Motor neuron (in vitro differentiated cells): ENCODE data around the gene WDR76. TPM values are rescaled to one million over a fixed set of nuclear protein-coding genes. Genes with fewer than 3 reads are reported as not detected.

Source experiments
- ATAC-seq, 8 experiments: fragments of 200-7000 bp; cut with Tn5 transposase; replicated peaks in 6 of 8; 2 replicates each; pipeline ENCODE4 v1.8.0; 2021; ENCODE audit warnings: mild to moderate bottlenecking in 8 of 8, moderate library complexity in 8 of 8
- H3K27ac ChIP-seq, 2 donors: fragments of 250-450 bp; sonication (Bioruptor Pico); 2 replicates each; pipeline ENCODE4 v1.9.0; 2021; ENCODE audit warnings: antibody characterized with exemption in 2 of 2, mild to moderate bottlenecking in 2 of 2, moderate library complexity in 1 of 2
- H3K4me1 ChIP-seq, 2 donors: fragments of 250-450 bp; sonication (Bioruptor Pico); replicated peaks in 1 of 2; 2 replicates each; pipeline ENCODE4 v1.6.1; 2021; ENCODE audit warnings: antibody characterized with exemption in 2 of 2, mild to moderate bottlenecking in 2 of 2, moderate library complexity in 1 of 2
- H3K4me3 ChIP-seq, 5 donors: fragments of 250-450 bp; sonication (Bioruptor Pico); 2 replicates each; pipeline ENCODE4 v1.9.0; 2021; ENCODE audit warnings: antibody characterized with exemption in 5 of 5, mild to moderate bottlenecking in 5 of 5, moderate library complexity in 4 of 5
- whole genome bisulfite sequencing, 10 experiments: fragments of 450-650 bp; shearing (Covaris generic); methylation state at CpG; one replicate each; pipeline ENCODE4 v1.0.0; 2022; 5-methylcytosine and 5-hydroxymethylcytosine counted together
- in situ Hi-C, 9 experiments: fragments of 400-800 bp; cut with MboI; loops; one replicate each; pipeline ENCODE4 v1.15.0; 2021; ENCODE audit warnings: low sequenced_read_pairs in 9 of 9, low pct_unique_long_range_greater_than_20kb in 2 of 9; ENCODE audit not compliant: unreplicated experiment in 9 of 9
- total RNA-seq, 8 experiments: library from RNA; unstranded; fragments of 300-600 nt; gene quantifications; 2 replicates each; pipeline versions ENCODE4 v1.2.3 to v1.2.4, GENCODE V29; 2022

Gene WDR76
- total RNA-seq, 8 experiments from 2014 or later = 0.46 to 19.7 (median 3.0) TPM

GRCh38 chr15:43911235-43911781 is 84.5 kb downstream of the WDR76 start:
- no peaks in the 10 kb centered on the region for H3K4me1 ChIP-seq
- H3K27ac ChIP-seq = no peak overlapping the region
- no peak overlapping the region for H3K4me3 ChIP-seq
- peak in 2 of 8 experiments; percentile 94 for ATAC-seq
- 0 to 94% (median 57%) methylated on average over 1 to 4 of the region's 4 CpGs; no CpG with 5 or more reads in 3 of the 10 experiments for WGBS, 10 experiments
- in situ Hi-C loops = loop anchor here in 8 of 9 experiments (25.0 kb wide), 2 partner anchors 151 to 301 kb away; no protein-coding TSS in a partner anchor

GRCh38 chr15:43912208-43912607 is 85.4 kb downstream of the WDR76 start:
- in situ Hi-C loops = loop anchor here in 8 of 9 experiments (25.0 kb wide), 2 partner anchors 150 to 300 kb away; no protein-coding TSS in a partner anchor
- no peaks in the 10 kb centered on the region for H3K4me1 ChIP-seq
- 33 to 100% (median 88%) methylated on average over 1 to 6 of the region's 6 CpGs; no CpG with 5 or more reads in 4 of the 10 experiments for WGBS, 10 experiments
- ATAC-seq = no peak
- H3K4me3 ChIP-seq = no peak overlapping the region
- H3K27ac ChIP-seq = no peak overlapping the region

GRCh38 chr15:43913026-43913780 is 86.4 kb downstream of the WDR76 start:
- WGBS, 10 experiments = 0 to 60% (median 20%) methylated on average over 1 of the region's 1 CpG; no CpG with 5 or more reads in 6 of the 10 experiments
- H3K4me1 ChIP-seq = no peaks in the 10 kb centered on the region
- in situ Hi-C loops = loop anchor here in 8 of 9 experiments (25.0 kb wide), 2 partner anchors 149 to 299 kb away; no protein-coding TSS in a partner anchor
- ATAC-seq = peak in 7 of 8 experiments; percentile 20 to 97 (median 57)
- no peak overlapping the region for H3K27ac ChIP-seq
- H3K4me3 ChIP-seq = no peak overlapping the region

- 71 to 100% (median 94%) methylated on average over 1 of the region's 1 CpG; no CpG with 5 or more reads in 4 of the 10 experiments for WGBS, 10 experiments
- H3K27ac ChIP-seq = no peak overlapping the region
- no peaks in the 10 kb centered on the region for H3K4me1 ChIP-seq
- H3K4me3 ChIP-seq = no peak overlapping the region
- in situ Hi-C loops = loop anchor here in 8 of 9 experiments (25.0 kb wide), 2 partner anchors 148 to 298 kb away; no protein-coding TSS in a partner anchor
- ATAC-seq = no peak
Observed at GRCh38 chr15:43913941-43914340, 87.1 kb downstream of the WDR76 start.

- ATAC-seq = no peak
- Histone ChIP-seq H3K4me1 (no peaks in the 10 kb centered on the region), H3K4me3 (no peak overlapping the region), H3K27ac (no peak overlapping the region)
- 20 to 82% (median 56%) methylated on average over 1 to 5 of the region's 5 CpGs; no CpG with 5 or more reads in 4 of the 10 experiments for WGBS, 10 experiments
- in situ Hi-C loops = loop anchor here in 8 of 9 experiments (25.0 kb wide), 2 partner anchors 147 to 297 kb away; no protein-coding TSS in a partner anchor
Observed at GRCh38 chr15:43915631-43916325, 89.0 kb downstream of the WDR76 start.

GRCh38 chr15:43916326-43916660 is 89.5 kb downstream of the WDR76 start:
- Histone ChIP-seq H3K27ac (no peak overlapping the region), H3K4me1 (no peaks in the 10 kb centered on the region), H3K4me3 (no peak overlapping the region)
- in situ Hi-C loops = loop anchor here in 8 of 9 experiments (25.0 kb wide), 2 partner anchors 146 to 296 kb away; no protein-coding TSS in a partner anchor
- 79 to 100% (median 100%) methylated on average over 1 to 4 of the region's 4 CpGs; no CpG with 5 or more reads in 2 of the 10 experiments for WGBS, 10 experiments
- ATAC-seq = no peak

Other genes starting within 250 kb of the WDR76 start
- gene PPIP5K1, start 236.8 kb upstream of the WDR76 start, total RNA-seq = 10 to 100 TPM in 7 of 8 experiments, 1 to 10 TPM in 1; 9.4 to 37.9 (median 21.0) TPM
- 10 to 100 TPM in 4 of 8 experiments, 1 to 10 TPM in 3, under 1 TPM in 1; 0.91 to 18.5 (median 9.4) TPM for gene CKMT1B, start 233.0 kb upstream of the WDR76 start, total RNA-seq
- 1 to 10 TPM in 3 of 8 experiments, under 1 TPM in 5; 0.40 to 2.9 (median 0.77) TPM for gene STRC, start 208.2 kb upstream of the WDR76 start, total RNA-seq
- gene CATSPER2, start 178.2 kb upstream of the WDR76 start, total RNA-seq = 1 to 10 TPM; 1.5 to 7.0 (median 2.8) TPM
- gene CKMT1A, start 133.1 kb upstream of the WDR76 start, total RNA-seq = 10 to 100 TPM in 1 of 8 experiments, 1 to 10 TPM in 6, under 1 TPM in 1; 0.87 to 10.0 (median 7.0) TPM
- gene PDIA3, start 80.6 kb upstream of the WDR76 start, total RNA-seq = 100 to 1,000 TPM in 6 of 8 experiments, 10 to 100 TPM in 2; 80.9 to 286 (median 146) TPM
- gene ELL3, start 50.0 kb upstream of the WDR76 start, total RNA-seq = 1 to 10 TPM in 6 of 8 experiments, under 1 TPM in 2; 0.60 to 4.2 (median 1.6) TPM
- 1,000 to 10,000 TPM in 1 of 8 experiments, 100 to 1,000 TPM in 7; 596 to 1,776 (median 768) TPM for gene SERF2, start 34.7 kb upstream of the WDR76 start, total RNA-seq
- gene SERINC4, start 26.8 kb upstream of the WDR76 start, total RNA-seq = 1 to 10 TPM in 4 of 8 experiments, under 1 TPM in 4; 0.63 to 2.2 (median 1.0) TPM
- gene HYPK, start 26.4 kb upstream of the WDR76 start, total RNA-seq = 10 to 100 TPM; 11.4 to 19.1 (median 15.9) TPM
- gene MFAP1, start 2.3 kb upstream of the WDR76 start, total RNA-seq = 10 to 100 TPM; 25.4 to 55.9 (median 37.1) TPM